Right ventricle myocardium superior (tissue), 1 donor: ENCODE measurements around the gene SLC26A1. TPM values are rescaled to one million over a fixed set of nuclear protein-coding genes. Genes with fewer than 3 reads are reported as not detected.
"Not testable (repeated sequence)": the region's sequence is repeated elsewhere in the genome, so short reads cannot be mapped to it uniquely, and the experiment has no call there.

Experiments
- ATAC-seq: fragments of 200-7000 bp; cut with Tn5 transposase; one replicate; pipeline ENCODE4 v1.9.1; 2020; ENCODE audit warnings: mild to moderate bottlenecking; ENCODE audit not compliant: poor library complexity
- DNase-seq: peaks from one replicate; pipeline ENCODE4 v3.0.0-alpha.2; 2020
- intact Hi-C: fragments of 100-400 bp; cut with DNase I; formaldehyde crosslinking; loops from one replicate; pipeline ENCODE4 v1.11.2; 2022
- total RNA-seq: library from RNA; stranded (reverse); fragmentation: NEBNext Ultra II Directional; extraction: Animal tissue kit (Norgen Biotek cat#: 25700); gene quantifications from one replicate; pipeline ENCODE4 v1.2.1, GENCODE V29; 2021
- donor health status: DM: no; HTN: yes; CAD: no; lungs with severe emphysema.

The SLC26A1 gene
- total RNA-seq, 1 donor from 2014 or later = 0.19 TPM

DNA sequence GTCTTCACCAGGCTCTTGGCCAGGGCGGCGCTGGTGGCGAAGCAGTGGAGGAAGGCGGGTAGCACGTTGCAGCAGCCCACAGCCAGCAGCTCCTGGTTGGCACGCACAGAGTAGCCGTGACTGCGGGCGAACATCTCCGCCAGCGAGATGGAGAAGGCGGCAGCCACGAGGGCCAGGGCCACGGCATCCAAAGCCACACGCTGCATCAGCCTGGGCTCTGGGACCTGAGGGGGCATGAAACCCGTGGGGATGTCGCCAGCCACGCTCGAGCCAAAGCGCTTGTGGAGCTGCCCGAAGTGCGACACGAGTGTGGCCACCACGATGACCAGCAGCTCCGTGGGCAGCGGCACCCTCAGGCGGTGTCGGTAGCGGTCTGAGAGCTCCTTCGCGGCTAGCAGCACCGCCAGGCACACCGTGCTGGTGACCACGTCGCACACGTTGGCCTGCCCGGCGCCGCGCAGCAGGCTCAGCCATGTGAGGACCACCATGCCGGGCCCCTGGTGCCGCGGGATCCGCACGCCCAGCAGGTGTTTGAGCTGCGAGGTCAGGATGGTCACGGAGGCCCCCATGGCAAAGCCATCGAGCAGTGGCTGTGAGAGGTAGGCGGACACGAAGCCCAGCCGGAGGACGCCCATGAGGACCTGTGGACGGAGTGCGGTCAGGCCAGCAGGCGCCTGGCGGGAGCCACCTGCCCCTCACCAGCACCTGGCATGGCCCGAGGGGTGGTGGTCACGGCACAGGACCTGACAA is 3.3 kb downstream of the SLC26A1 start:
- ATAC-seq = no peak

DNA sequence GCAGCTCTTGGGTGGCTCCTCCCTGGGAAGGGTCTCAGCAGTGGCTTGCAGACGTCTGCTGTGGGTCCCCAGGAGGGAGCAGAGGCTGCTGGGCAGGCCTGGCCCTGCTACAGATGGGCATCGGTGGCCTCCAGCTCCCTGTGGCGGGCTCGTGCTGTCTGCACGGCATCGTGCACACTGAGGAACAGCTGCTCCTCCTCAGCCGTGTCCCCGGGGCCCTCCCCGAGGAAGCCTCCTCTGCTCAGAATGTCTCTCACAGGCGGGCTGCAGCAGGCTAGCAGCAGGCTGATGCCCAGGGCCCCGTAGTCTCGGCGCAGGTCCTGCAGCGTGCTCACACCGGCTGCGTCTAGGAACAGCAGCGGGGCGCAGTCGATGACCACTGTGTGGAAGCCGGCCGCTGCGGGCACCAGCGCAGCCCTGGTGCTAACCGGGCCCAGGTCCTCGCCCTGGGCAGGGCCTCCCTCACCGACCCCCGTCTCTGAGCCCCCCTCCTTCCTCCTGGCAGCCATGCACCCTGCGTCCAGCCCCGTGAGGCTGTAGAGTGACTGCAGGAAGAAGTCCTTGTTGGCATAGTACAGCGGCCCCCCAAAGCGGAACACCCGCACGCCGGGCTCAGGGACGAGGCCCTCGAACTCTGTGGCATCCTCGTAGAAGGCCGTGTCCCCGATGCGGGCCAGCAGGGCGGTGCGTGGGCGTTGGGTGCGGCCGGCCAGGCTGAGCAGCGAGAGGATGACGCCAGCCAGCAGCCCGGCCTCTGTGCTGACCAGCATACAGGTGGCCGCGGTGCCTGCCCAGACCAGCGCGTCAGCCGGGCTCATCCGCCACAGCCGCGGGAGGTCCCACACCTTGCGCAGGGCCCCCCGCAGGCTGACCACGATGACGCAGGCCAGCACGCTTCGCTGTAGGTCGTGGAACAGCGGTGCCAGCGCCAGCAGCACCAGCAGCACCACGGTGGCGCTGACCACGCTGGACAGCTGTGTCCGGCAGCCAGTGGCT is 4.2 kb downstream of the SLC26A1 start:
- ATAC-seq (no peak), DNase-seq (no peak)
- intact Hi-C loops = no loop called here

More for the DNA sequence above, 3.3 kb downstream of the SLC26A1 start:
- intact Hi-C loops = no loop called here
- DNase-seq = no peak

- intact Hi-C loops = no loop called here
- DNase-seq (no peak), ATAC-seq (no peak)
Measured at GRCh38 chr4:987624-988513, 5.3 kb downstream of the SLC26A1 start.

DNA sequence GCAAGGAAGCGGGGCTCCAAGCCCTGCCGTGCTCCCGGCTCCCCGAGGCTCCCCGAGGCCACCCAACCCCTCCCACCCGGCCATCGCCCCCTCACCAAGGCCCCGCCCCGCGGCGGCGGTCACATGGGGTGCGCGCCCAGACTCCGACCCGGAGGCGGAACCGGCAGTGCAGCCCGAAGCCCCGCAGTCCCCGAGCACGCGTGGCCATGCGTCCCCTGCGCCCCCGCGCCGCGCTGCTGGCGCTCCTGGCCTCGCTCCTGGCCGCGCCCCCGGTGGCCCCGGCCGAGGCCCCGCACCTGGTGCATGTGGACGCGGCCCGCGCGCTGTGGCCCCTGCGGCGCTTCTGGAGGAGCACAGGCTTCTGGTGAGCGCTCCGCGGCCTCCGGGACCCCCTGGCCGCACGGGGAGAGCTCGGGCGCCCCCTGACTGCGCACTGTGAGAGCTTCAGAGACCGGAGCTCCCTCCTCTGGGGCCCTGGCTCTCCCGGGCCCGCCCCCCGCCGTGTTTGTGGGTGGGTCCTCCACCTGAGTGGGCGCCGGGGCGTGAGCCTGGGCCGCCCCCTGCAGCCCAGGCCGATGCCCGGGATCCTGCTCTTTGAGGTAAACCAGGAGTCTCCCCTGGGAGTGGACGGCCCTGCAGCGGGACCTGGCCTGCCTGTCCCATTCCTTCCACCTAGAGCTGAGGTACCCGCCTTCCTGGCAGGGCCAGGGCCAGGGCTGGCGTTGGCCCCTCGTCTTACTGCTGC is 6.2 kb downstream of the SLC26A1 start, which contains the start of gene IDUA:
TSS of gene IDUA (plus strand) at position 166 of the 745 bp plus-strand sequence. CDS start at position 207, 41 bp downstream.
- DNase-seq (peak; percentile 87), ATAC-seq (peak; percentile 88)
- intact Hi-C loops = no loop called here

DNA sequence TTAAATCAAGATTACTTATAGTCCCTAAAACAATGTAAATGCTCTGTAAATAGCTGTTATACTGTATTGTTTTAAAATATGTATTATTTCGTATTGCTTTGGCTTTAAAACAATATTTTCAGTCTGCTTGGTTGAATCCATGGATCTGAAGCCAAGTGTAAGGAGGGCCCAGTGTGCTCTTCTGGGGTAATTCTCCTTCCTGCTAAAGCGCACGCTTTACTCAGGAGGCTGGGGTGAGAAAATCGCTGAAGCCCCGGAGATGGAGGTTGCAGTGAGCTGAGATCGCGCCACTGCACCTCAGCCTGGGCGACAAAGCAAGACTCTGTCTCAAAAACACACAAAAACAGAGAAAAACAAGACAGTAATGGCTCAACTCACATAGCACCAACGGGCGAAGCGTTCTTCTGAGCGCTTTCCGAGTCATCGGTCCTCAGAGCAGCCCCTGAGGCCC is 6.8 kb downstream of the SLC26A1 start:
- intact Hi-C loops = no loop called here
- ATAC-seq (peak; percentile 30), DNase-seq (no peak)

DNA sequence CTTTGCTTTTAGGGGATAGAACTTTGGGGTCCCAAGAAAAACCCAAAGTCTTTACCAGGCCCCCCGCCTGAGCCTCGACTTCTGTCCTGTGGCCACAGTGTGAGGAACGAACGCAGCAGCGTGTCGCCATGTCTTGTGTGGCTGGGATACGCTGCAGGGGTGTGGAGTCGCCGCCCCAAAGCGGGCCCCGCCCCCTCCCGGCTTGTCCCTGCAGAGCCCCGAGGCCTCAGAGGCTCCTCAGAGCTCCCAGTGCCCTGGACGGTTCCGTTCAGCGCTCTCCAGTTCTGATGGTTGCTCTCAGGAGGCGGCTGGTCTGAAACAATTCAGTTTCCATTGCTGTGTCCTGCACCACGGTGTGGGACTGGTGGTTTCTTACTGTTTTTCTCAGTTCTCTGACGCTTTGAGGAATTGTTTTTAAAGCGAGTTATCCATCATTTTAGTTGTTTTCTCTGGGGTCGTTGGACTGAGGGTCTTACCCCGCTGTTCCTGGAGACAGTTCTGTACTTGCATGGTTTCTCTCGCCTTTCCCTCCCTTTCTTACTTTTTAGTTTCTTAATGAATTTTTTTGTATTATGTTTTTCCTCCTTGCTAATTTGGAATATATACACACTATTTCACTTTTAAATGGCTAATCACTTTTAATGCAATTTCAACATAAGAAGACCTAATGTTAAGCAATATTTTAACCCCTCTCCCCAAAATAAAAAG is 7.9 kb downstream of the SLC26A1 start:
- DNase-seq (peak; percentile 87), ATAC-seq (peak; percentile 79)
- intact Hi-C loops = no loop called here

DNA sequence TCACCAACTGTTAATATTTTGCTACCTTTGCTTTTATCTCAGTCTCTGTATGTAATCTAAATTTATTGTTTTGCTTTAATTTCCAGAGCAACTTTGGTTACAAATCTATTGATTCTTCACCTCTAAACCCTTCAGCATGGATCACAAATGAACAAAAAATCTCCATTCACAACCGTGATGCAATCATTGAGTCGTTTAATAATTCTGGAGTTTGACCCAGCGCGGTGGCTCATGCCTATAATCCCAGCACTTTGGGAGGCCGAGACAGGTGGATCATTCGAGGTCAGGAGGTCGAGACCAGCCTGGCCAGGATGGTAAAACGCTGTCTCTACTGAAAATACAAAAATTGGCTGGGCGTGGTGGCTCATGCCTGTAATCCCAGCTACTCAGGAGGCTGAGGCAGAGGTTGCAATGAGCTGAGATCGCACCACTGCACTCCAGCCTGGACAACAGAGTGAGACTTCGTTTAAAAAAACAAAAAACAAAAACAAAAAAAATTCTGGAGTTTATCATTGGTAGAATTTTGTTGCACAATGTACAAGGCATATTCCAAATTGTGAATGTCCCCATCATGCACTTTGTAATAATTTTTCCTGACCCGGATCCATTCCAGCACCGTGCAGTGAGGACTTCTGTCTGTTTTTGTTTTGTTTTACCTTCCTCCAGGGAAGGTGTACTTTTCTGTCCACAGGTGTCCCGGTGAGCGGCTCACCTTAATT is 8.7 kb downstream of the SLC26A1 start:
- intact Hi-C loops = no loop called here
- DNase-seq (no peak), ATAC-seq (no peak)

- intact Hi-C loops = no loop called here
- ATAC-seq = no peak
- no peak for DNase-seq
Measured at GRCh38 chr4:982814-983213, 10.4 kb downstream of the SLC26A1 start.

DNA sequence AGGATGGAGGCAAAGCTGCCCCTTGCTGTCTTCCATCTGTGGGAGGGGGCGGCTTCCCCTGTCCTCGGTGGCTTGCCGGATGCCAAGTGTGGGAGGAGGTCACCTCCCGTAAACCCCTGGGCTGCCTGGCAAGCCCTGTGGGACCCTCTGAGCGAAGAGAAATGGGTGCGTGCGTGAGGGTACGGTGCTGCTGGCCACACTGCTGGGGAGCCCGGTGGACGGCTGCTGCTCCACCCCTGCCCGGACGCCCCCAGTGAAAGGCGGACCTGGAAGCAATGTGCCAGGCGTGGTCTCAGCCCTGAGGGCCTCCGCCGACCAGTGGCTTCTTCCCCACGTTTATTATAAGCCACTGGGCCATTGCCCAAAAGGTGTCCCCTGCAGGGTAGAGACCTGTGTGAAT is 10.9 kb downstream of the SLC26A1 start:
- intact Hi-C loops = no loop called here
- ATAC-seq (no peak), DNase-seq (no peak)

DNA sequence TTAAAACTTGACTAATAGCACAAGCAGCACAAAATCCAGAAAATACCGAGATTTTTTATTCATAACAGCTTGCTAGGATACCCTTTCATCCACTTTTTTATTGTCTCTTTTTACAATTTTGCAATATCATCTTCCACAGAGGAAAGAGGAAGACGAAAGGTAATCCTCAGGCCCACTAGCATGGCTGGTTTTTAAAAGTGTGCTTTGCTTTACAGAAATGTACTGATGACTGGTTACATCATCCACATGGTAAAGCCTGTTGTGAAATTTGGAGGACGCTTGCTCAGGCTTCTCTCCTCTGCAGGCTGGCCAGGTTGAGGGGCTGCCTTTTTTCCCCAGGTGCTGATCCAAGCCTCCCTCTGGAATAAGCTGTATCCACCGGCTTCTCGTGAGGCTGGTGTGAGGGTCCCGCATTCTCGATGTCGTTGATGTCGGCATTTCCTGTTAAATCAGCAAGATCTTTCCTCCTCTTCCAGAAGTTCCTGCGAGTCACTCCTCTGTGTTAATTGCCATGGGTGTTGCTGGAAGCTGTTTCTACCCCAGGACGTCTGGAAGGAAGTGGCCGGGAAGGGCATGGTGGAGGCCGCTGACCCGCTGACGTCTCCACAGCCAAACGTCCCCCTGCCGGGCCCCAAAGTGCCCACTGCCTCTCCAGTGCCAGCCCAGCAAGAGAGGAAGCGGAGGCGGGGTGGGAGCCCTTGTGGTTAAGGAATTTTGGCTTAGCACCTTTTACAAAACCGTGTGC is 14.1 kb downstream of the SLC26A1 start:
- ATAC-seq = no peak
- intact Hi-C loops = no loop called here
- no peak for DNase-seq

DNA sequence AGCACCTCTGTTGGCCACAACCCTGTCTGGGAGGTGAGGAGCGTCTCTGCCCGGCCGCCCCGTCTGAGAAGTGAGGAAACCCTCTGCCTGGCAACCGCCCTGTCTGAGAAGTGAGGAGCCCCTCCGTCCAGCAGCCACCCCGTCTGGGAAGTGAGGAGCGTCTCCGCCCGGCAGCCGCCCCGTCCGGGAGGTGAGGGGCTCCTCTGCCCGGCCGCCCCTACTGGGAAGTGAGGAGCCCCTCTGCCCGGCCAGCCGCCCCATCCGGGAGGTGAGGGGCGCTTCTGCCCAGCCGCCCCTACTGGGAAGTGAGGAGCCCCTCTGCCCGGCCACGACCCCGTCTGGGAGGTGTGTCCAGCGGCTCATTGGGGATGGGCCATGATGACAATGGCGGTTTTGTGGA is 17.2 kb downstream of the SLC26A1 start:
- DNase-seq, ATAC-seq, intact Hi-C loops: not testable (repeated sequence)

DNA sequence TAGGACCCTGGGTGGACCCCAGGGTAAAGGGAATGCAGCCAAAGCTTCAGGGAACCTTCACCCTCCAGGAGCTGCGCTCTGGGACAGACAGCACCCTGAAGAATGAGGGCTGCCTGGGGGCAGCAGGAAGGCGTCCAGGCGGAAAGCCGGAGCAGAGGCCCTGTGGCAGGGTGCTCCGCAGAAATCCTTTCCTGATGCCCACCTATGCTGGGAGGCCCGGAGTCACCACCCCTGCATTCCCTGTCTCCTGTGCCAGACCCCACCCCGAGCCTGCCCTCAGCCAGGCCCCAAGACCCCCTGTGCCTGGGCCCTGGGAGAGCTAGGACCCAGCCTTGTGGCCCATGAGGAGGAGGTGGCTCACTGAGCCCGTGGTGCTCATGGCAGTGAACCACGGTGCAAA is 18.5 kb downstream of the SLC26A1 start:
- intact Hi-C loops = no loop called here
- ATAC-seq (no peak), DNase-seq (no peak)

DNA sequence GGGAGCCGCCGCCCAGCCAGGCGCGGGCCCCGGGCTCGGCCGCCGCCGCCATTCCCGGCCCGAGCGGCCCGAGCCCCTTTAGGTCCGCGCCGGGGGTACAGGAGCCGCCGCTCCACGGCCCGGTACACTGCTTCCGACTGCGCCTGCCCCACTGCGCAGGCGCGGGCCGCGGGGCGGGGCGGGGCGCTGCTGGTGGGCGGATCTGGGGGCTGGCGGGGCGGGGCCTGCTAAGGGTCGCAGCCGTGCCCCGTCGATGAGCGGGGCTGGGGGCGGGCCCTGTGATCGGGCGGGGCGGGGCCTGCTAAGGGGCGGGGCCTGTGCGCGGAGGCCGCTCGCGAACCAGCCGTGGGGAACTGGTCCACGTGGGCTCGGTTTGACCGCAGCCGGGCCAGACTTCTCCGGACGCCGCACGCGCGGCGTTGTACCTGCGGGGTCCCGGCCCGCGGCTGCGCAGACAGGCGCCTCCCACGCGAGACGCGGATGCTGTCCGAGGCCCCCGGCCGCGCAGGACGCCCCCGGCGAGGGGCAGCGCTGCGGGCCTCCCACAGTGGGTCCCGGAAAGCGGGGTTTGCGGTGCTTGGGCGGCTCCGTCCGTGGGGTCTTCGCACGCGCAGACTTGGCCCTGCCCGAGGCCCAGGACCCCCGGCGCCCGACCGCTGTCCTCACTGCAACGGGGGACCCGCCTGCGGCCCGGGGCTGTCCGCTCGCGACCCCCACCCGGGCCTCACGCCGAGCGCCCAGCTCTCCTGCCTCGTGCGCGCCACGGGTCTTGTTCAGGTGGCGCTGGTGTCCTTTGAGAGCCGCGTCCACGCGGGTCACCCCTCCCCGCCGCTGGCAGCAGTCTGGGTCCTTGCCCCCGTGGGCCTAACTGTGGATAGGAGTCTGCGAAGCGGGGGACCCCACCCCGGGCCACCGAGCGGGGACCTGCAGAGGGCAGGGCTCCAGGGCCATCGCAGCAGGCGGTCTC is 19.5 kb downstream of the SLC26A1 start, which contains the start of gene DGKQ:
TSS of gene DGKQ (minus strand) at position 139 of the 967 bp plus-strand sequence. CDS start at position 52, 87 bp downstream.
- intact Hi-C loops = no loop called here
- peak; percentile 93 for DNase-seq
- peak; percentile 99 for ATAC-seq

DNA sequence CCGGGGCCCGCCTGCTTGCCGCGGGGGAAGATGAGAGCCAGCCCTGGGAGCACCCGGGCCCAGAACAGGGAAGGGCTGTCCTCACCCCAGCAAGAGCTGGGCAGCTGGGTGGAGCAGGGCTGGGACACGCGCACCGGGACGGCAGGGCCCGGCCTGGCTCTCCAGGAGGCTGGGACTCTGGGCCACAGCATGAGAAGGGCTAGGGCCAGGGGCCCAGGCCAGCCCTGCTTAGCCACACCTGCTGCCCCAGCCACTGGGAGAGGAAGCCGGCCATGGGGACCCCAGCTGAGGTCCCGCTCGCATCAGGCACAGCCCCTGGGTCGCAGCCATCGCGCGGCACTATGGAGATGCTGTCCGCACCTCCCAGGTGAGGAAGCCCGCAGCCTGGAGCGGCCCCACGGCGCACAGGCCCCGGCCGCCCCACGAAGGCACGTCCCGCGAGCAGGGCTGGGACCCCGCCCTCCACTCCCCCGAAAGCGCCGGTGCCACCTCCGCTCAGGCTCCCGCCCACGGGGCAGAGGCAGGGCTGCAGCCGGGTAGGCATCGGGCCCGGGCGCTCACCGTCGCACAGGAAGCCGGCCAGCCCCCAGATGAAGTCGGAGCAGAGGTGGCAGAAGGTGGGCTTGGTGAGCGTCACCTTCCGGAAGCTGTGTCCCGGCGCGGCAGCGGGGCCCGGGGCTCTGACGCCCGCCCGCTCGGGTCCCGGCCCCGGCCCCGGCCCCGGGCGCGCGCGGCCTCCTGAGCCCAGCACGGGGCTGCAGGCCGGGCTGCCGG is 20.4 kb downstream of the SLC26A1 start:
- intact Hi-C loops = no loop called here
- DNase-seq (no peak), ATAC-seq (peak; percentile 4)
